Measurements from ENCODE around the gene LRRTM2. TPM values are rescaled to one million over a fixed set of nuclear protein-coding genes. Genes with fewer than 3 reads are reported as not detected.

LRRTM2 gene
- total RNA-seq, 1 donor from 2014 or later: not detected

GRCh38 chr5:138884094-138884493 lies 9.0 kb upstream of the LRRTM2 start:
- peaks cover 10% of the 10 kb centered on the region for H3K36me3 Mint-ChIP-seq (ENCODE audit: low read depth)
- peaks cover 23% of the 10 kb centered on the region for H3K4me1 Mint-ChIP-seq (ENCODE audit: low read depth)

DNA sequence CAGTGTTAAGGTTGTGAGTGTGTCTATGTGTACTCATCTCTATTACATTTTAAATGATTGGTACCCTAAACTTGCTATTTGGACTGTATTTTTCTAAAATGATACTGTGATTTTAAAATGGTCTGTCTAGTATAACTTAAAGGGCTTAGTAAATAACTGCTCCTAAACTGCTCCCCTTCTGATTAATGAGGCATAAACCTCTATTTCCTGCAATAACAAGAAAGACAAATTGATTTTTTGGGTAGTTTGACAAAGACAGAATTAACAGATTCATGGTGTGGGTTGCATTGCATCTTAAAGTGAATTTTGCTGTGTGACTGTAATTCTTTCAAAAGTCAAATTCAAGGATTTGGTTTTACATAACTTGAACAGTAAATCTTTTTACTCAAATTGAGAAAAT lies 8.1 kb upstream of the LRRTM2 start:
- DNase-seq (ENCODE audit: low spot score): no peak
- H3K36me3 Mint-ChIP-seq (ENCODE audit: low read depth): peaks cover 4% of the 10 kb centered on the region
- no peak overlapping the region for H3K4me3 Mint-ChIP-seq (ENCODE audit: unreplicated experiment)
- no peak overlapping the region for H3K27ac Mint-ChIP-seq (ENCODE audit: unreplicated experiment)
- TF ChIP-seq, protein P1, sequence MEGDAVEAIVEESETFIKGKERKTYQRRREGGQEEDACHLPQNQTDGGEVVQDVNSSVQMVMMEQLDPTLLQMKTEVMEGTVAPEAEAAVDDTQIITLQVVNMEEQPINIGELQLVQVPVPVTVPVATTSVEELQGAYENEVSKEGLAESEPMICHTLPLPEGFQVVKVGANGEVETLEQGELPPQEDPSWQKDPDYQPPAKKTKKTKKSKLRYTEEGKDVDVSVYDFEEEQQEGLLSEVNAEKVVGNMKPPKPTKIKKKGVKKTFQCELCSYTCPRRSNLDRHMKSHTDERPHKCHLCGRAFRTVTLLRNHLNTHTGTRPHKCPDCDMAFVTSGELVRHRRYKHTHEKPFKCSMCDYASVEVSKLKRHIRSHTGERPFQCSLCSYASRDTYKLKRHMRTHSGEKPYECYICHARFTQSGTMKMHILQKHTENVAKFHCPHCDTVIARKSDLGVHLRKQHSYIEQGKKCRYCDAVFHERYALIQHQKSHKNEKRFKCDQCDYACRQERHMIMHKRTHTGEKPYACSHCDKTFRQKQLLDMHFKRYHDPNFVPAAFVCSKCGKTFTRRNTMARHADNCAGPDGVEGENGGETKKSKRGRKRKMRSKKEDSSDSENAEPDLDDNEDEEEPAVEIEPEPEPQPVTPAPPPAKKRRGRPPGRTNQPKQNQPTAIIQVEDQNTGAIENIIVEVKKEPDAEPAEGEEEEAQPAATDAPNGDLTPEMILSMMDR (IDR thresholded peaks at IDR 0.05): no peak
- peaks cover 30% of the 10 kb centered on the region for H3K4me1 Mint-ChIP-seq (ENCODE audit: low read depth)
- no peaks in the 10 kb centered on the region for H3K9me3 Mint-ChIP-seq (ENCODE audit: low read depth)
- H3K27me3 Mint-ChIP-seq (ENCODE audit: low read depth): no peaks in the 10 kb centered on the region

More at GRCh38 chr5:138884094-138884493, 9.0 kb upstream of the LRRTM2 start:
- Mint-ChIP-seq H3K27me3 (ENCODE audit: low read depth) (no peaks in the 10 kb centered on the region), H3K27ac (ENCODE audit: unreplicated experiment) (no peak overlapping the region), H3K9me3 (ENCODE audit: low read depth) (no peaks in the 10 kb centered on the region), H3K4me3 (ENCODE audit: unreplicated experiment) (no peak overlapping the region)
- TF ChIP-seq, protein P1 (IDR thresholded peaks at IDR 0.05): no peak
- DNase-seq (ENCODE audit: low spot score): no peak

DNA sequence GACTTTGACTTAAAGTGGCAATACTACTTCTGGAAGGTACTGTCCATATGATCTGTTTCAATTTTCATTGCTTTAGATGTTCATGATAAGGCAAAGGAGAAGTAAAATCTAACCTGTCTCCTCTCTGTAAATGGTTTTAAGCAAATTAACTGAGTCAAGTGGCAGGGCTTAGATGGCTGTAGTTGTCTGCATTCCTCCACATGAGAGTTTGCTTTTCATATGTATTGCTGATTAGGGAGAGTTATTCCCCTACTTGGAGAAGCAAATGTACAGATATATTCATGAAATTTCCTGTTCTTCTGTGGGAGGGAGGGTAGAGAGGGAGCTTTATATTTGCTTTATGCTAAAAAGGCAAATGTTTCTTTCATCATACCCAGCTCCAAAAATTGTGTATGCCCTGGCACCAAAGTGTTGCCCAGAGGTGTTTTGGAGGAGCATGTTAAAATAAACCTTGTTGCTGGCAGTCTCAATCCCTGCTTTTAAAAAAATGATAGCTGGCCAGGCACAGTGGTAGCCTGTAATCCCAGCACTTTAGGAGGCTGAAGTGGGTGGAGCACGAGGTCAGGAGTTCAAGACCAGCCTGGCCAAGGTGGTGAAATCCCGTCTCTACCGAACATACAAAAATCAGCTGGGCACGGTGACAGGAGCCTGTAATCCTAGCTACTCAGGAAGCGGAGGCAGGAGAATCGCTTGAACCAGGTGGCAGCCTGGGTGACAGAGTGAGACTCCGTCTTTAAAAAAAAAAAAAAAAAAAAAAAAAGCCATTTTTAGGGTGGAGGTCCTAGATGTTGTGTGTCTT lies 3.5 kb upstream of the LRRTM2 start:
- no peak overlapping the region for H3K4me3 Mint-ChIP-seq (ENCODE audit: unreplicated experiment)
- peaks cover 2% of the 10 kb centered on the region for H3K36me3 Mint-ChIP-seq (ENCODE audit: low read depth)
- DNase-seq (ENCODE audit: low spot score): no peak
- H3K9me3 Mint-ChIP-seq (ENCODE audit: low read depth): no peaks in the 10 kb centered on the region
- no peak overlapping the region for H3K27ac Mint-ChIP-seq (ENCODE audit: unreplicated experiment)
- TF ChIP-seq, protein P1 (IDR thresholded peaks at IDR 0.05): no peak
- no peaks in the 10 kb centered on the region for H3K27me3 Mint-ChIP-seq (ENCODE audit: low read depth)
- peaks cover 52% of the 10 kb centered on the region for H3K4me1 Mint-ChIP-seq (ENCODE audit: low read depth)

GRCh38 chr5:138876811-138877210 lies 1.7 kb upstream of the LRRTM2 start:
- DNase-seq (ENCODE audit: low spot score): no peak
- peaks cover 2% of the 10 kb centered on the region for H3K36me3 Mint-ChIP-seq (ENCODE audit: low read depth)
- H3K4me1 Mint-ChIP-seq (ENCODE audit: low read depth): peaks cover 62% of the 10 kb centered on the region
- no peaks in the 10 kb centered on the region for H3K9me3 Mint-ChIP-seq (ENCODE audit: low read depth)
- H3K27ac Mint-ChIP-seq (ENCODE audit: unreplicated experiment): no peak overlapping the region
- H3K4me3 Mint-ChIP-seq (ENCODE audit: unreplicated experiment): no peak overlapping the region
- no peaks in the 10 kb centered on the region for H3K27me3 Mint-ChIP-seq (ENCODE audit: low read depth)
- TF ChIP-seq, protein P1 (IDR thresholded peaks at IDR 0.05): no peak

GRCh38 chr5:138875946-138876345 lies 811 bp upstream of the LRRTM2 start:
- H3K9me3 Mint-ChIP-seq (ENCODE audit: low read depth): no peaks in the 10 kb centered on the region
- H3K4me1 Mint-ChIP-seq (ENCODE audit: low read depth): peaks cover 70% of the 10 kb centered on the region
- H3K27ac Mint-ChIP-seq (ENCODE audit: unreplicated experiment): no peak overlapping the region
- no peaks in the 10 kb centered on the region for H3K27me3 Mint-ChIP-seq (ENCODE audit: low read depth)
- peaks cover 2% of the 10 kb centered on the region for H3K36me3 Mint-ChIP-seq (ENCODE audit: low read depth)
- H3K4me3 Mint-ChIP-seq (ENCODE audit: unreplicated experiment): no peak overlapping the region
- TF ChIP-seq, protein P1 (IDR thresholded peaks at IDR 0.05): no peak
- no peak for DNase-seq (ENCODE audit: low spot score)

Measured in chondrocyte (in vitro differentiated cells).